Kidney (tissue), 22 donors: ENCODE data around the gene ACTR10. TPM values are rescaled to one million over a fixed set of nuclear protein-coding genes. Genes with fewer than 3 reads are reported as not detected.
A peak's percentile ranks its signal among the peaks of the same experiment; 100 is the strongest.

Experiments used
- DNase-seq, 5 donors: peaks; one replicate each; pipeline ENCODE4 v3.0.0-alpha.2; 2013 to 2020
- FAIRE-seq: peaks from 2 replicates; lab custom pipeline; 2012; peaks lifted over from hg19 to GRCh38; lab: Jason Lieb, UNC
- H3K27ac ChIP-seq, 2 donors: one replicate each; pipeline ENCODE4 v1.7.0; 2013; ENCODE audit warnings: low read depth in 2 of 2, low read length in 2 of 2, inconsistent platforms in 1 of 2
- H3K27me3 ChIP-seq: one replicate; pipeline ENCODE4 v1.7.1; 2013; ENCODE audit warnings: low read length, inconsistent platforms; ENCODE audit not compliant: control insufficient read depth, insufficient read depth
- H3K36me3 ChIP-seq, 3 donors: one replicate each; pipeline versions ENCODE4 v1.7.0 to v1.7.1; 2013; ENCODE audit warnings: low read length in 3 of 3, control low read depth in 1 of 3, inconsistent platforms in 1 of 3; ENCODE audit not compliant: insufficient read depth in 3 of 3, control insufficient read depth in 2 of 3
- H3K4me1 ChIP-seq, 3 donors: one replicate each; pipeline versions ENCODE4 v1.7.0 to v1.7.1; 2013; ENCODE audit warnings: low read length in 3 of 3, inconsistent platforms in 1 of 3, low read depth in 1 of 3; ENCODE audit not compliant: control insufficient read depth in 2 of 3, insufficient read depth in 2 of 3
- H3K4me3 ChIP-seq, 3 donors: one replicate each; pipeline versions ENCODE4 v1.7.0 to v1.8.1; 2013; ENCODE audit warnings: low read length in 3 of 3, control low read depth in 1 of 3, inconsistent platforms in 1 of 3
- H3K9ac ChIP-seq, 3 donors: one replicate each; pipeline versions ENCODE4 v1.7.0 to v1.7.1; 2013; ENCODE audit warnings: low read length in 3 of 3, control low read depth in 1 of 3, inconsistent platforms in 1 of 3
- H3K9me3 ChIP-seq, 3 donors: one replicate each; pipeline versions ENCODE4 v1.7.0 to v1.7.1; 2013; ENCODE audit warnings: low read length in 3 of 3, control low read depth in 1 of 3, inconsistent platforms in 1 of 3; ENCODE audit not compliant: control insufficient read depth in 2 of 3, insufficient read depth in 1 of 3
- intact Hi-C: fragments of 100-400 bp; cut with DNase I; formaldehyde crosslinking; loops from one replicate; pipeline ENCODE4 v1.11.1; 2022
- long read RNA-seq, 10 donors: library from polyadenylated mRNA in 1 of 10; unstranded in 1 of 10; transcript quantifications; one replicate each; pipeline ENCODE4 v2.0.0 and lab custom pipeline, GENCODE V29; 2021 to 2026
- polyA plus RNA-seq: library from polyadenylated mRNA; stranded (reverse); fragments of 350-450 nt; fragmentation: Illumina TruSeq; extraction: RNeasy Lipid Tissue Mini Kit (QIAGEN cat#74804); gene quantifications from one replicate; pipeline ENCODE4 v1.2.3, GENCODE V29; 2014; ENCODE audit warnings: low read depth, low replicate concordance; ENCODE audit not compliant: insufficient read depth
- total RNA-seq: library from RNA; stranded (reverse); fragmentation: NEBNext Ultra II Directional; extraction: Animal tissue kit (Norgen Biotek cat#: 25700); gene quantifications from one replicate; pipeline ENCODE4 v1.2.1, GENCODE V29; 2021
- TF ChIP-seq, protein P1 (sequence below): IDR thresholded peaks from 3 replicates; pipeline ENCODE4 v1.5.1; 2012; ENCODE audit warnings: mild to moderate bottlenecking, moderate library complexity, borderline replicate concordance; ENCODE audit not compliant: insufficient read depth; ENCODE audit errors: extremely low read depth
- donor health status: control.
- donor health status: control.
- donor health status: control.
- donor health status: control.
- donor health status: control.
- donor health status: DM: yes; HTN: yes; CAD: no.
- donor health status: Normal renal cell carcinoma (clear cell type).

The ACTR10 gene
- total RNA-seq (68.1 TPM), polyA plus RNA-seq (96.6 TPM)
- long read RNA-seq, donor 1, transcript ACTR10-201 (13 exons, 2,419 nt): major isoform, 21 of 22 reads
- long read RNA-seq, donor 1, partial matches to known transcripts: 0 of 22 reads
- long read RNA-seq, donor 1, other reads (novel, unspliced or antisense): 0 of 22 reads
- long read RNA-seq, donor 2, transcript ACTR10-201 (13 exons, 2,419 nt): major isoform, 27 of 82 reads
- long read RNA-seq, donor 2, partial matches to known transcripts: 46 of 82 reads
- long read RNA-seq, donor 2, other reads (novel, unspliced or antisense): 6 of 82 reads
- long read RNA-seq, donor 3, transcript ACTR10-201 (13 exons, 2,419 nt): major isoform, 32 of 49 reads
- long read RNA-seq, donor 3, partial matches to known transcripts: 14 of 49 reads
- long read RNA-seq, donor 3, other reads (novel, unspliced or antisense): 0 of 49 reads
- long read RNA-seq, donor 4, transcript ACTR10-201 (13 exons, 2,419 nt): major isoform, 32 of 32 reads
- long read RNA-seq, donor 4, partial matches to known transcripts: 0 of 32 reads
- long read RNA-seq, donor 4, other reads (novel, unspliced or antisense): 0 of 32 reads
- long read RNA-seq, donor 5, partial matches to known transcripts: 0 of 2 reads
- long read RNA-seq, donor 5, other reads (novel, unspliced or antisense): 0 of 2 reads
- long read RNA-seq, donor 6, transcript ACTR10-201 (13 exons, 2,419 nt): major isoform, 49 of 97 reads
- long read RNA-seq, donor 6, partial matches to known transcripts: 44 of 97 reads
- long read RNA-seq, donor 6, other reads (novel, unspliced or antisense): 0 of 97 reads
- long read RNA-seq, donor 7, transcript ACTR10-201 (13 exons, 2,419 nt): major isoform, 56 of 63 reads
- long read RNA-seq, donor 7, partial matches to known transcripts: 2 of 63 reads
- long read RNA-seq, donor 7, other reads (novel, unspliced or antisense): 5 of 63 reads
- long read RNA-seq, donor 8, transcript ACTR10-201 (13 exons, 2,419 nt): major isoform, 26 of 46 reads
- long read RNA-seq, donor 8, partial matches to known transcripts: 16 of 46 reads
- long read RNA-seq, donor 8, other reads (novel, unspliced or antisense): 0 of 46 reads
- long read RNA-seq, donor 9, transcript ACTR10-201 (13 exons, 2,419 nt): major isoform, 29 of 31 reads
- long read RNA-seq, donor 9, partial matches to known transcripts: 0 of 31 reads
- long read RNA-seq, donor 9, other reads (novel, unspliced or antisense): 0 of 31 reads
- long read RNA-seq, donor 10, transcript ACTR10-201 (13 exons, 2,419 nt): major isoform, 16 of 110 reads
- long read RNA-seq, donor 10, partial matches to known transcripts: 88 of 110 reads
- long read RNA-seq, donor 10, other reads (novel, unspliced or antisense): 5 of 110 reads

DNA sequence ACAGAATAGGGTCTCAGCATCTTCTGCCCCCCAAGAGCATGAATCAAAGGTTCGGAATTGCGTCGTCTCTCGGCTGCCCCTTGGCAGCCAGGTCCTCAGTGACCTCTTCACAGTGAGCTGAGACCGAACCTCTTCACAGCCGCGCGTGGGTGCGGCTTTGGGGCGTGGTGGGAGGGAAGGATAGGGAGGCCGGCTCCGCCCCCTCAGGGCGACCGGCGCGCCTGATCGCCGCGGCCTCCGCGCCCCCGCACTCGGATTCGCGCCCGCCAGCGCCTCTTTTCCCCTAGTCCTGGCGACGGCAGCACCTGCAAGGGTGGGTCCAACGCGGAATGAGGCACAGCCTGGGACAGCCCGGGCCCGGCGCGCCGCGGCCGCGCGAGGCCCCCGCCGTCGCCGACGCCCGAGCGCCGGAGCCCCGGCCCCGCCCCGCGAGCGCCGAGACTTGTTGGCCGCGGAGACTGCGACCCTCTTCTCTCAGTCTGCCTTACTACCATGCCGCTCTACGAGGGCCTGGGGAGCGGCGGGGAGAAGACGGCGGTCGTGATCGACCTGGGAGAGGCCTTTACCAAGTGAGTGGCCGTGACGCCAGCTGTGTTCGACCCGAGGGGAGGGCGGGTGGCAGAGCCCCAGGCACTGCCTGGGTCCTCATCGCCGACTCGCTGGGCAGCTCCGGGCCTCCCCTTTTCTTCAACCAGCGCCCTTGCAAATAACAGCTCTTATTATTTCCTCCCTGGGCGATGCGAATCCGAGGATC, at the start of gene ACTR10:
TSS of gene ACTR10 (plus strand) at position 424 of the 754 bp plus-strand sequence. CDS start at position 493, 69 bp downstream.
- TF ChIP-seq, protein P1, sequence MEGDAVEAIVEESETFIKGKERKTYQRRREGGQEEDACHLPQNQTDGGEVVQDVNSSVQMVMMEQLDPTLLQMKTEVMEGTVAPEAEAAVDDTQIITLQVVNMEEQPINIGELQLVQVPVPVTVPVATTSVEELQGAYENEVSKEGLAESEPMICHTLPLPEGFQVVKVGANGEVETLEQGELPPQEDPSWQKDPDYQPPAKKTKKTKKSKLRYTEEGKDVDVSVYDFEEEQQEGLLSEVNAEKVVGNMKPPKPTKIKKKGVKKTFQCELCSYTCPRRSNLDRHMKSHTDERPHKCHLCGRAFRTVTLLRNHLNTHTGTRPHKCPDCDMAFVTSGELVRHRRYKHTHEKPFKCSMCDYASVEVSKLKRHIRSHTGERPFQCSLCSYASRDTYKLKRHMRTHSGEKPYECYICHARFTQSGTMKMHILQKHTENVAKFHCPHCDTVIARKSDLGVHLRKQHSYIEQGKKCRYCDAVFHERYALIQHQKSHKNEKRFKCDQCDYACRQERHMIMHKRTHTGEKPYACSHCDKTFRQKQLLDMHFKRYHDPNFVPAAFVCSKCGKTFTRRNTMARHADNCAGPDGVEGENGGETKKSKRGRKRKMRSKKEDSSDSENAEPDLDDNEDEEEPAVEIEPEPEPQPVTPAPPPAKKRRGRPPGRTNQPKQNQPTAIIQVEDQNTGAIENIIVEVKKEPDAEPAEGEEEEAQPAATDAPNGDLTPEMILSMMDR: no peak
- H3K9me3 ChIP-seq: no peaks in the 10 kb centered on the region
- peak within 1 kb of the TSS; percentile 75 to 95 (median 88) for H3K9ac ChIP-seq
- FAIRE-seq: no peak
- H3K36me3 ChIP-seq: peaks cover 0 to 2% (median 0%) of the 10 kb centered on the region in 3 donors
- peak; percentile 91 to 96 (median 94) for DNase-seq
- H3K27me3 ChIP-seq: no peaks in the 10 kb centered on the region
- peaks cover 0 to 5% (median 2%) of the 10 kb centered on the region in 3 donors for H3K4me1 ChIP-seq
- H3K4me3 ChIP-seq: peak within 1 kb of the TSS; percentile 91 to 95 (median 95)
- H3K27ac ChIP-seq: peak within 1 kb of the TSS; percentile 84 to 93
- intact Hi-C loops: no loop called here

DNA sequence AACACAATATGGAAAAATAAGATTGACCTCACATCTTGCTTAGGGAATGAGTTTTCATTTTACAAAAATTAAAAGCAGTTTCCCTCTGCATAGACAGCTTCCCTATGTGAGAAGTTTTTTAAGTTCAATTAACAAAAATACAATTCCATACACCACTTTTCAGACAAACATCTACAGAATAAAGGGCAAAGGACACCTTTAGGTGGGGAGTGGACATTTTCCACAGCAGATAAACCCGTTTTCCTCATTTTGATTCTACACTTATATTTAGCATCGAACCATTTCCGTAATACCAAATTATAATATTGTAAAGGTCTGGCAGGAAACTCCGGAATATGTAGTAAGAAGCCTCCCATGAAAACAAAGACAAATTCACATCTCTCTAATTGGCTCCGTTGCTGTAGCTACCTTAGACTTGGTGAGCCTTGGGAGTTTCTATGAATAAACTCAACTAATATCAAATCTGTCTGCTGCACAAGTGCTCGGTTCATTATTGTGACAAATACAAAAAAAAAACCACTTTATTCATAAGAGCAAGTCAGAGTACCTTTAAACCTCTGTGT, 49.6 kb upstream of the ACTR10 start:
- H3K27me3 ChIP-seq: no peaks in the 10 kb centered on the region
- TF ChIP-seq, protein P1: no peak
- intact Hi-C loops: no loop called here
- DNase-seq (no peak), FAIRE-seq (no peak)
- no peak overlapping the region for H3K9ac ChIP-seq
- H3K36me3 ChIP-seq: no peaks in the 10 kb centered on the region
- no peaks in the 10 kb centered on the region for H3K9me3 ChIP-seq
- peaks cover 0 to 10% (median 3%) of the 10 kb centered on the region in 3 donors for H3K4me1 ChIP-seq
- H3K4me3 ChIP-seq: peak overlapping the region in 1 of 3 donors; percentile 79
- no peak overlapping the region for H3K27ac ChIP-seq
